Endothelial cell of hepatic sinusoid (primary cell): Measurements from ENCODE around the gene ENKD1.

Experiments used
- in situ Hi-C: cut with HindIII; loops from 2 replicates; pipeline ENCODE4 v1.10.0; 2017; ENCODE audit warnings: low sequenced_read_pairs

Gene ENKD1

GRCh38 chr16:67664258-67664657 lies 2.3 kb downstream of the ENKD1 start:
- in situ Hi-C loops: no loop called here

GRCh38 chr16:67663877-67664222 lies 2.7 kb downstream of the ENKD1 start:
- in situ Hi-C loops: no loop called here

GRCh38 chr16:67663151-67663876 lies 3.2 kb downstream of the ENKD1 start:
- in situ Hi-C loops: no loop called here

GRCh38 chr16:67662653-67663010 lies 3.9 kb downstream of the ENKD1 start:
- in situ Hi-C loops: no loop called here

- in situ Hi-C loops: no loop called here
These were observed 4.5 kb downstream of the ENKD1 start for GRCh38 chr16:67661886-67662652.

GRCh38 chr16:67661101-67661761 lies 5.3 kb downstream of the ENKD1 start:
- in situ Hi-C loops: no loop called here

GRCh38 chr16:67660564-67661028 lies 6.0 kb downstream of the ENKD1 start, which contains the start of gene PARD6A:
Gene PARD6A (plus strand): TSS chr16:67660960. CDS start chr16:67661039, 79 bp downstream.
- in situ Hi-C loops: no loop called here

GRCh38 chr16:67659675-67660563 lies 6.6 kb downstream of the ENKD1 start, which contains the start of gene ACD:
Gene ACD (minus strand): TSS chr16:67660260. CDS start chr16:67660220, 40 bp downstream.
- in situ Hi-C loops: no loop called here

- in situ Hi-C loops: no loop called here
These were observed 7.5 kb downstream of the ENKD1 start for GRCh38 chr16:67658849-67659674.

GRCh38 chr16:67657751-67658518 lies 8.6 kb downstream of the ENKD1 start:
- in situ Hi-C loops: no loop called here

GRCh38 chr16:67657017-67657608 lies 9.4 kb downstream of the ENKD1 start:
- in situ Hi-C loops: no loop called here

- in situ Hi-C loops: no loop called here
These were observed 10.1 kb downstream of the ENKD1 start for GRCh38 chr16:67656344-67657016.

- in situ Hi-C loops: no loop called here
These were observed 11.2 kb downstream of the ENKD1 start for GRCh38 chr16:67655363-67655762.

GRCh38 chr16:67654403-67654911 lies 12.1 kb downstream of the ENKD1 start:
- in situ Hi-C loops: no loop called here

GRCh38 chr16:67653789-67654402 lies 12.7 kb downstream of the ENKD1 start:
- in situ Hi-C loops: no loop called here

- in situ Hi-C loops: no loop called here
These were observed 13.3 kb downstream of the ENKD1 start for GRCh38 chr16:67653128-67653788.

- in situ Hi-C loops: no loop called here
These were observed 13.9 kb downstream of the ENKD1 start for GRCh38 chr16:67652578-67653127.
